ELR (cell line): ENCODE results near the gene LACTB.

Source experiments
- DNase-seq: peaks from one replicate; pipeline ENCODE4 v3.0.0-alpha.2; 2015; ENCODE audit warnings: low read depth

The LACTB gene

GRCh38 chr15:63172851-63173451 lies 51.3 kb downstream of the LACTB start:
- DNase-seq: no peak

DNA sequence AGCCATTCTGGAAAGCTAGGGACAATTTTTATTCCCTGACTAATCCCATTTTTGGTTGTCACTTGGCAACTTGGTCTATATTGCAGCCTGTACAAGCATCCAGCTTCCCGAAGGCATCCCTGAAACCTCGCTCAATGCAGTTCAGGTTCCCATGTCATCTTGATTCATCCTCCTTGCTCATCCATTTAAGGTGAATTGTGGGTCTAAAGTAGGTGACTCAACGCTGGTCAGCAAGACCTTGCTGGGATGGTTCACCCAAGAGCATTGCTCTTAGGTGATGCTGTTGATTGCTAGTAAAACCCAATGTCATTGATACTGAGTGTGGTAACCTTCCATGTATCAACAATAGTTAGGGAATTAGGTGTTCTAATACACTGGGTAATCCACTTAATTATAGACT lies 54.6 kb downstream of the LACTB start:
- DNase-seq: peak; percentile 92

GRCh38 chr15:63178034-63178433 lies 56.4 kb downstream of the LACTB start:
- no peak for DNase-seq

- DNase-seq: no peak
Observed at GRCh38 chr15:63180746-63181145, 59.1 kb downstream of the LACTB start.

DNA sequence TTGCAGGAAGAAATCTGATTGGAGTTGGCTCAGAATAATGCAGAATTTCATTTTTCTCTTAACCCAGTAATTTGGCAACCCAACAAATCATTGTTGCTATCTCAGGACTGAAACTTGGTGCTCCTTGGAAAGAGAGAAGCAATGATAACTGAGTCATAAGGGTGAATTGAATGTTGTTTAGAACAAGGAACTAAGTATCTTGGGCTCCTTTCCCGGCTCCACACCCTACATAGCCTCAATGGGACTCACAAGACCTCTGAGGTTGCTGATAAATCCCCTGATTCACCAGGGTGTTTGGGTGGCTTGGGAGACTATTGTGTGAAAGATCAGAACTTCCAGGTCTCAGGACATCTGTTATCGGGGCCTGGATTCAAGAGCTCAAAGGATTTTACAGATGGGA lies 60.0 kb downstream of the LACTB start:
- peak; percentile 26 for DNase-seq

- DNase-seq: peak; percentile 23
Observed at GRCh38 chr15:63185206-63185605, 63.5 kb downstream of the LACTB start.

- peak; percentile 82 for DNase-seq
Observed at GRCh38 chr15:63186065-63186464, 64.4 kb downstream of the LACTB start.

- peak; percentile 29 for DNase-seq
Observed at GRCh38 chr15:63187589-63188226, 66.0 kb downstream of the LACTB start.

GRCh38 chr15:63188247-63188925 lies 66.7 kb downstream of the LACTB start:
- DNase-seq: peak; percentile 33

GRCh38 chr15:63188926-63189871 lies 67.5 kb downstream of the LACTB start, which contains the start of gene RAB8B:
Gene RAB8B (plus strand): TSS chr15:63189606. CDS start chr15:63189625, 19 bp downstream.
- peak; percentile 97 for DNase-seq

DNA sequence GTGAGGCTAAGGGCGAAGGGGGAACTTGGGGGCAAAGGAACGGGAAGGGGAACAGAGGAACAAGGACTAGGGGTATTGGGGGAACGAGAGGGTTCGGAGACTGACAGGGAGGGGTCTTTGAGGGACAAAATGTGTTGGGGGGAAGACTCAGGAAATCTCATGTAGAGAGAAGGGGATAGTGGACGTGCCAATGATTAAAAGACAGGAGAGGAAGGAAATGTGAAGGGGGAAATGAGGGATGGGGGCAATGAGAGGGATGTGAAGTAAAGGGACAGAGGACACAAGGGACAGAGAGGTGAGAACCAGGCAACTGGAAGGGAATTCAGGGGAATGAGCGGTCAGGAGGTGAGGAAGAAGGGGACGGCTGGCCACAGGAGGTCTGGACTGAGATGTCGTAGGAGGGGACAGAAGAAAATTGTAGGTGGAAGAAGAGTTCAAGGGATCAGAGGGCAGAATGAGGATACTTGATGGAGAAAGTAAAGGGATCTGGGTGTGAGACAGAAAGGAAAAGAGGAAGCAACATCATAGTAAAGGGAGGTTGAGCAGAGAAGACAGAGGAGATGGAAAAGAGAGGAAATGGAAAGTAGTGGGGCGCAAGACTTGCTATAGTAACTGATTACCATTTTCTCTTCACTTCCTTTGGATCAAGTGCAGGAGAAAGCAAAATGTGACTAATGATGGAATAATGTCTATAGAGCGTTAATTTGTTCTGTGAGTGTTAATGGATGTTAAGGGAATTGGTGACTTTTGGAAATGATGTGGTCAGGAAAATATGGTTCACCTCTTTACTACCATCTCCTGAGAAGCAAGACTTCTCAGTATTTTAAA lies 68.5 kb downstream of the LACTB start:
- peak; percentile 41 for DNase-seq

DNA sequence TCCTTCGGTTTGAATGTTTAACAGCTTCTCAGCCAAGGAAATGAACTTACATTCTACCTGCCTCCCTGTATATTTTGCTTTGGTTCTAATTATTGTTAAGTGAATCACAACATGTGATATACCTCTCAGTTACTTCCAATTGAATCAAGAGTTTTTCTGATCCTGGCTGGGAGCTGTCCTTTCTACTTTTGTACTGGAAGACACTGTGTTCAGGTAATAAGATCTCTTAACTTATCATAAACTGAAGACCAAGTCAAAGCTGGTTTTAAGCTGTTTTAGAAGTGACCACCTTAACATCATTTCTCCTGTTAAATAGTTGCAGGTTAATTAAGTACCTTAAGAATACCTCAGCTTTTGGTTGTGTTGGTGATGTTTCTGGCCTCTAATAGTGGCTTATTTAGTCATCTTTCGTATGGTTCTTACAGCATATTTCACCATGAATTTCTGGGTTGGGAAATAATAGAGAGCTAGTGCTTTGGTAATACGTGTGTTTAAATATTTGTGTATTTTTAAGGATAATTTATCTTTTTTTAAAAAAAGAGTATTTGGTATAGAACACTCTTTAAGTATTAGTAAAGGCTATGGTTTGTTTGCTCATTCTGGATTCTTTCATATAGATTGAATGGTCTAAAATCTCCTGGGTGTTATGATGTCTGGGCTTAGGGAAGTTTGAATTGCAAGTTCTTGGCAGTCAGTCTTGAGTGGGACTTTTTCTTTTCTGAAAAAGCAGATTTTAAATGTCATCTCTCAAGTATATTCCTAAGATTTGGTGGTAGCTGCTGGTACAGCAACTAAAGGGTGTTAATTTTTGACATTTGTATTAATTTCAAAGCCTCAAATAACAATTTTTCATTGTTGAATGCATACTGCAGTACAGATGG lies 69.3 kb downstream of the LACTB start:
- peak; percentile 27 for DNase-seq
